Right ventricle myocardium superior (tissue), 1 donor: ENCODE data around the gene PRKN. TPM values are rescaled to one million over a fixed set of nuclear protein-coding genes. Genes with fewer than 3 reads are reported as not detected.

Experiments used
- ATAC-seq: fragments of 200-7000 bp; cut with Tn5 transposase; one replicate; pipeline ENCODE4 v1.9.1; 2020; ENCODE audit warnings: mild to moderate bottlenecking; ENCODE audit not compliant: poor library complexity
- DNase-seq: peaks from one replicate; pipeline ENCODE4 v3.0.0-alpha.2; 2020
- intact Hi-C: fragments of 100-400 bp; cut with DNase I; formaldehyde crosslinking; loops from one replicate; pipeline ENCODE4 v1.11.2; 2022
- total RNA-seq: library from RNA; stranded (reverse); fragmentation: NEBNext Ultra II Directional; extraction: Animal tissue kit (Norgen Biotek cat#: 25700); gene quantifications from one replicate; pipeline ENCODE4 v1.2.1, GENCODE V29; 2021
- donor health status: DM: no; HTN: yes; CAD: no; lungs with severe emphysema.

PRKN gene
- total RNA-seq, 1 donor from 2014 or later, result 20.6 TPM

GRCh38 chr6:161401587-161402309 lies 1325.8 kb downstream of the PRKN start:
- DNase-seq (no peak), ATAC-seq (no peak)
- intact Hi-C loops, result no loop called here

- DNase-seq, result no peak
- no peak for ATAC-seq
- intact Hi-C loops, result no loop called here
Observed at GRCh38 chr6:161400671-161401070, 1326.9 kb downstream of the PRKN start.

DNA sequence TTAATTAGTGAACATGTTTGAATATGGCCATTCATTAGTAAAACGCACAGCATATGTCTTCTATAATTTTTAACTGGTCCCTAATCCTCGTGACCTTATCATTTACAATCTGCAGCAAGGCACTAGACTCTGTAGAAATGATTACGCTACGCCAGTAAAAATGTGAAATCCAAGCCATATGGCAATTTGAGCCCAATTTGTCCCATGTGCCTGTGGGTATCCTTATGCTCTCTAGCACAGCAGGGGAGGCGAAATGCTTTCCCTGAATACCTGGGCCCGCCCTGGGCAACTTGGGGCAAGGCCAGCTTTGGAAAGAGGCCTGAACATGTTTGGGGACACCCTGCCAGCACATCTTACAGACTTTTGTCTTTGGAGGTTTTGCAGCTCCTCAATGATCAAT lies 1331.0 kb downstream of the PRKN start:
- ATAC-seq, result no peak
- no peak for DNase-seq
- intact Hi-C loops, result loop anchor here (10.0 kb wide), 1 partner anchor 298 kb away; no protein-coding TSS in a partner anchor

DNA sequence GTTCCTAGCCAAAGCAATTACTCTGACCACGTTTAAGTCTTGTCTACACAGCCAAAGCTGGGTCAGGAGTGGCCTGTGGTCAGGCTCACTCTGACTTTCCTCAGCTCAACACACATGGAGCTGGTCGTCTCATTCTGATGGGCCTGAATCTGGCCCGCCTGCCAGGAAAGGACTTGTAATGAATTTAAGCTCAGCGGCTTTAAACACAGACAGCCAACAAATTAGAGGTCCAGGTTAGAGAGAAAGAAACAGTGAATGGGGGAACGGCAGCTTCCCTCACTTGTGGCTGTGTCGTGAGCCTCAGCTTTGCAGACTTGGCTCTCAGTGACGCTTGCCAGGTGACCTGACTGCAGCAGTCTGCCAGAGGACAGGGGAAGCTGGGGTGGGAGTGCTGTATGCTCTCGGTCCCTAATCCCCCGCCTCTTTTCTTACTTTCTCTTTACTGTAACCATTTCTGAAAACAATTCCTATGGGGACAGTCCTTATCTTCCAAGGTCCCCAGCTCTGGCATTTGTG lies 1331.8 kb downstream of the PRKN start:
- intact Hi-C loops, result loop anchor here (10.0 kb wide), 1 partner anchor 299 kb away; no protein-coding TSS in a partner anchor
- ATAC-seq (peak; percentile 55), DNase-seq (no peak)

DNA sequence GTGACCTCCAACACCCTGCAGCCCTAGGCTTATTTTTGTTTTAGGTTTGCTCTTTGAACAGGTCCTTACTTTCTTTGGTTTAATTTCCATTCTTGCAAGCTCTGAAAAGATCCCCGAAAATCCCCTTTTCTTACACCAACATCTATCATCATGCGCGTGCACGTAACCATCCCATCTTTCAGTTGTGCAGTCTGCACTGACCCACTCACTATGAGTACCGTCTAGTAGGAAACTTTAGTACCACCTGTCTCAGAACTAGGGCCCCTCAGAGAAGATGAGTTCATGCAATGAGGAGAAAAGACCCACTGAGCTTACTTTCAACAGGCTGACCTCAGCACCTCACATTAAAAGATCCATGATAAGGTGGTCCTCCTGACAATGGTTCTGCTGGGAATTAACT lies 1333.1 kb downstream of the PRKN start:
- no peak for DNase-seq
- intact Hi-C loops, result loop anchor here (10.0 kb wide), 1 partner anchor 300 kb away; no protein-coding TSS in a partner anchor

DNA sequence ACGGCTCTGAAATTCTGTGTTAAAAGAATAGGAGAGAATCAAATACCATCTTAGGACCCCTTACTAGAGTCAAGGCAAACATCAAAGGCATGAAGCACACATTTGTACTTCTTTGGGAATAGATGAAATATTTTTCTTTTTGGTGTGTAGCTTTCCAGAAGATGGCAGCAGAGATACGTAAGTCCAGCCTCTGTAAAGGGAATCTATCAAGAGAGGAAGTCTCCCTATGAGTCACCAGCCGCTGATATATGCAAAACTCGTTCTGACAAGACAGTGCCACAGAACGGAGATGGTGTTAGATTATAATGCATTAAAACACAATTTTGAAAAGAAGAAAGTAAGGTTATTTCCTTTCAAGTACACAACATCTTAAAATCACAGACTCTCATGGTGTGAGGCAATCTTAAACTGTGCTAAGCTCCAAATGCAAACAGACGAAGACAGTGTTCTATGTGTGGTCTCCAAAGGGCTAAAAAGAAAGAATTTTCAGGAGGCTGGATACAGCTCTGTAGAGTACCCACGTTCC lies 1333.7 kb downstream of the PRKN start:
- peak; percentile 90 for ATAC-seq
- DNase-seq, result no peak
- intact Hi-C loops, result loop anchor here (10.0 kb wide), 1 partner anchor 301 kb away; no protein-coding TSS in a partner anchor

More for the DNA sequence above, 1333.1 kb downstream of the PRKN start:
- no peak for ATAC-seq

- DNase-seq (no peak), ATAC-seq (no peak)
- intact Hi-C loops, result loop anchor here (10.0 kb wide), 1 partner anchor 302 kb away; no protein-coding TSS in a partner anchor
Observed at GRCh38 chr6:161393292-161393691, 1334.3 kb downstream of the PRKN start.

DNA sequence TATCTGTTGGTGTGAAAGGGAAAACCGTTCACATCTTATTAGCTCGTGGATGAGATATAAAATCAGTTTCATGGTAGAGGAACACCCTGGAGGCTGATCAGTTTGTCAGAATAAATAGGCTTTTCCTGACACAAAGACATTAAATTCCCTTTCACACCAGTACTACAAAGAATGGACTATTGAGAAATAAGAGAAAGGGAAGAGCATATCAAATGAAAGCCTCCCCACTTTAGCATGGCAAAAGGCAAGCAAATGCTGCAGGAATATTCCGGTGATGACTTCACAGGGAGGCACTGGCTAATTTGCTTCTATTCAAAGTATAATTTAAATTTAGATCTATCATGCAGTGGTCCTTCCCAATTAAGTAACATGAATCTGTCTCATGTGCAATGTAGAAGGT lies 1337.8 kb downstream of the PRKN start:
- no peak for DNase-seq
- intact Hi-C loops, result loop anchor here (10.0 kb wide), 1 partner anchor 305 kb away; no protein-coding TSS in a partner anchor
- ATAC-seq, result no peak

DNA sequence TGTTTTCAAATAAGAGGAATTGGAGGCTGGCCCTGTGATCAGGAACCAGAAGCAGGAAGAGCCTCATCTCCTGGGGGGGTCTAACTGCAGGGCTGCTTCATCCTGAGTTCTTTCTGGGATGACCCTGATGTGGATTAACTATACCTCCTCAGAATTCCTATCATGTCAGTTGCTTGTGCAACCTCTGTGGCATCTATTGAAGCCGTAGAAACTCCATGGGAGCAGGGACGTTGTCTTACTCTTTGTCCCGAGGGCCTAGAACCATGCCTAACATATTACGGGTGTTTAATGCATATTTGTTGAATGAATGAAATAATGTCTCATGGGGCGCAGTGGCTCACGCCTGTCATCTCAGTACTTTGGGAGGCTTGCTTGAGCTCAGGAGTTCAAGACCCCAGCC lies 1343.6 kb downstream of the PRKN start:
- intact Hi-C loops, result no loop called here
- ATAC-seq, result no peak
- no peak for DNase-seq

- intact Hi-C loops, result loop anchor here (5.0 to 10.0 kb wide), 2 partner anchors 275 to 648 kb away; no protein-coding TSS in a partner anchor
- DNase-seq, result no peak
- ATAC-seq, result peak; percentile 55
Observed at GRCh38 chr6:161379834-161380582, 1347.6 kb downstream of the PRKN start.

DNA sequence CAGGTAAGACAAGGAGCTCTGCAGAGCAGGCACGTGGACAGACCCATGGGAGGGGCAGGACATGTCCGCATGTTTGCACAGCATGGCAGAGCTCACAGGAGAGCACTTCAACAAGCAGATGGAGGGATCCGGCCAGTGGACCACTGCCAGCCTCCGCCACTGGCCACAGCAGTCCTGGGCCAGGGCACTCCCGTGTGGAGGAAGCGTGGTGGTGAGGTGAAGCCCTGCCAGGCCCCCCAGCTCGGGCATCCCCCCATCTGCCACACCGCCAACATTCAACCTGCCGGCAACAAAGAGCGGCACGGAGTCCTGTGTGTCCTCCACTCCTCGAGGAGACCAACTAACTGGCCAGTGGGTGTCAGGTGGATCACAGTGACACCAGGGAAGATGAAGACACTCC lies 1349.5 kb downstream of the PRKN start:
- no peak for DNase-seq
- ATAC-seq, result no peak
- intact Hi-C loops, result loop anchor here (5.0 to 10.0 kb wide), 2 partner anchors 273 to 646 kb away; no protein-coding TSS in a partner anchor

GRCh38 chr6:161377116-161377515 lies 1350.5 kb downstream of the PRKN start:
- no peak for DNase-seq
- ATAC-seq, result no peak
- intact Hi-C loops, result loop anchor here (5.0 to 10.0 kb wide), 2 partner anchors 272 to 645 kb away; no protein-coding TSS in a partner anchor

DNA sequence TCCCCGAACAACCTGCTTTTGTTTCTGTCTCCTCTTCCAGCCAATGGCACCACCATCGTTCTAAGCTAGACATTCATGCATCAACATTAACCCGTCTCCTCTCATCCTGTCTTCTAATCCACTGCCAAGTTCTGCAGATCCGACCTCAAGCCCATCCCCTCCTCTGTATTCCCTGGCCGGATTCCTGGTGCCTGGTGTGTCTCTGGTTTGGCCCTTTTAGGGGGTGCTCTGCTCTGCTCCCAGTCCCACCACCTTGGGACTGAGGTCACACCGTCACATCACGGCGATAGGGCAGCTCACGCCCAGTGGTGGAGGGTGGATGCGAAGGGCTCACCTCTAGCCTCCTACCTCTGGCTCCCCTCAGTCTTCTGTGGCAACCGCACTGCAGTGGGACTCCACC lies 1351.2 kb downstream of the PRKN start:
- intact Hi-C loops, result loop anchor here (5.0 to 10.0 kb wide), 2 partner anchors 272 to 644 kb away; no protein-coding TSS in a partner anchor
- ATAC-seq (no peak), DNase-seq (no peak)

- ATAC-seq, result peak; percentile 60
- peak; percentile 80 for DNase-seq
- intact Hi-C loops, result loop anchor here (5.0 to 10.0 kb wide), 4 partner anchors 218 to 643 kb away; no protein-coding TSS in a partner anchor
Observed at GRCh38 chr6:161374971-161375873, 1352.3 kb downstream of the PRKN start.

DNA sequence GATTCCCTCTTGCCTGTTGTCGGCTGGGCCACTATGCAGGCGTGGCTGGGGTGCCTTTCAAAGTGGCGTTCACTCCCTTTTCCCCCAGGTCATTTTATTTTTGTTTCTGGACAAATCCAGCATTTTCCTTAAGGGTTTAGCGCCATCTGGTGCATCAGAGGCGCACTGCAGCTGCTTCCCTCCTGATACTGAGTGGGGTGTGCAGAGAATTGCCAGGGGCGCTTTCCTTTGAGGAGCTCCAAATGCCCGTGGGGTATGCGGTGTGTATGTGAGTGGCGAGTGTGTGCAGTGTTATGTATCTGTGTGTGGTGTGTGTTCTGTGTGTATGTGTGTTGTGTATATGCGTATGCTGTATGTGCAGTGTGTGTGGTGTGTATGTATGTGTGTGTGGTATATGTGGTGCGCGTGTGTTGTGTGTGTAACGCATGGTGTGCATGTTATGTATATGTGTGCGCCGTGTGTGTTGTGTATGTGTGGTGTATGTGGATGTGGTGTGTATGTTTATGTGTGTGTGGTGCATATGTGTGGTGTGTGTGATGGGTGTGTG lies 1353.6 kb downstream of the PRKN start:
- peak; percentile 66 for ATAC-seq
- intact Hi-C loops, result loop anchor here (5.0 to 10.0 kb wide), 3 partner anchors 217 to 447 kb away; no protein-coding TSS in a partner anchor

DNA sequence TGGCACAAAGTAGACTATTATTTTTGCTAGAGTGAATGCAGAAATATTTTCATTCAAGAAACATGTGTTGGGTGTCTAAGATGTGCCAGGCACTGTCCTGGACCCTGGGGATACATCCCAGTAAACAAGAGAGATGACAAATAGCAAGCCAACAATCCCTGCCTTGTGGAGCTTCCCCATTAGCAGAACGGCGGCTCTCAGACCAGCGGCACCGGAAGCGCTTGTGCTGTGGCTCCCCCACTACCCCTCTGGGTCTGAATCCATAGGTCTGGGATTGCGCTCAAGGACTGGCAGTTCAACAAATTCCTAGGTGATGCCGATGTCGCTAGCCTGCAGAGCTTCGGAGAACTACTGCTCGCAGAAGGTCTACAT lies 1355.2 kb downstream of the PRKN start:
- intact Hi-C loops, result loop anchor here (5.0 to 10.0 kb wide), 3 partner anchors 215 to 445 kb away; no protein-coding TSS in a partner anchor
- ATAC-seq (no peak), DNase-seq (no peak)

More for the DNA sequence above, 1353.6 kb downstream of the PRKN start:
- DNase-seq, result peak; percentile 84

- DNase-seq (peak; percentile 61), ATAC-seq (peak; percentile 53)
Observed at GRCh38 chr6:161370880-161371279, 1356.7 kb downstream of the PRKN start.

More at GRCh38 chr6:161370880-161371279, 1356.7 kb downstream of the PRKN start:
- intact Hi-C loops, result loop anchor here (5.0 to 10.0 kb wide), 3 partner anchors 214 to 444 kb away; no protein-coding TSS in a partner anchor
